ENCODE results near the gene AUNIP. TPM values are rescaled to one million over a fixed set of nuclear protein-coding genes. Genes with fewer than 3 reads are reported as not detected.

AUNIP gene
- total RNA-seq, 1 experiment from 2014 or later: 7.7 TPM

GRCh38 chr1:25800703-25801377, 58.4 kb downstream of the AUNIP start:
- TF ChIP-seq, protein P1, sequence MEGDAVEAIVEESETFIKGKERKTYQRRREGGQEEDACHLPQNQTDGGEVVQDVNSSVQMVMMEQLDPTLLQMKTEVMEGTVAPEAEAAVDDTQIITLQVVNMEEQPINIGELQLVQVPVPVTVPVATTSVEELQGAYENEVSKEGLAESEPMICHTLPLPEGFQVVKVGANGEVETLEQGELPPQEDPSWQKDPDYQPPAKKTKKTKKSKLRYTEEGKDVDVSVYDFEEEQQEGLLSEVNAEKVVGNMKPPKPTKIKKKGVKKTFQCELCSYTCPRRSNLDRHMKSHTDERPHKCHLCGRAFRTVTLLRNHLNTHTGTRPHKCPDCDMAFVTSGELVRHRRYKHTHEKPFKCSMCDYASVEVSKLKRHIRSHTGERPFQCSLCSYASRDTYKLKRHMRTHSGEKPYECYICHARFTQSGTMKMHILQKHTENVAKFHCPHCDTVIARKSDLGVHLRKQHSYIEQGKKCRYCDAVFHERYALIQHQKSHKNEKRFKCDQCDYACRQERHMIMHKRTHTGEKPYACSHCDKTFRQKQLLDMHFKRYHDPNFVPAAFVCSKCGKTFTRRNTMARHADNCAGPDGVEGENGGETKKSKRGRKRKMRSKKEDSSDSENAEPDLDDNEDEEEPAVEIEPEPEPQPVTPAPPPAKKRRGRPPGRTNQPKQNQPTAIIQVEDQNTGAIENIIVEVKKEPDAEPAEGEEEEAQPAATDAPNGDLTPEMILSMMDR (IDR thresholded peaks at IDR 0.05; ENCODE audit: unreplicated experiment): no peak

GRCh38 chr1:25799935-25800702, 59.1 kb downstream of the AUNIP start, which contains the start of gene SELENON:
Gene SELENON (plus strand): TSS chr1:25800193. CDS start chr1:25800231, 38 bp downstream.
- Mint-ChIP-seq H3K9me3 (ENCODE audit: low read depth, unreplicated experiment) (no peaks in the 10 kb centered on the region), H3K27me3 (ENCODE audit: unreplicated experiment) (peaks cover 19% of the 10 kb centered on the region), H3K4me3 (ENCODE audit: low read depth, unreplicated experiment) (peak within 1 kb of the TSS; percentile 77), H3K4me1 (ENCODE audit: low read depth, unreplicated experiment) (peaks cover 11% of the 10 kb centered on the region), H3K27ac (ENCODE audit: unreplicated experiment) (no peak within 1 kb of the TSS), H3K36me3 (ENCODE audit: insufficient read depth, unreplicated experiment) (peaks cover 6% of the 10 kb centered on the region)
- CTCF ChIA-PET: interaction anchor here (0.7 kb wide), 1 partner anchor 252 kb away, joined by 4 read pairs; no protein-coding TSS in a partner anchor
- peak; percentile 32 for DNase-seq
- TF ChIP-seq, protein P1 (IDR thresholded peaks at IDR 0.05; ENCODE audit: unreplicated experiment): no peak
- intact Hi-C loops (cut with micrococcal nuclease; ENCODE audit: unreplicated experiment): loop anchor here (5.0 kb wide), 2 partner anchors 188 to 298 kb away; no protein-coding TSS in a partner anchor
- BruUV-seq (replicated peaks): no TSS peak

More at GRCh38 chr1:25800703-25801377, 58.4 kb downstream of the AUNIP start:
- no peaks in the 10 kb centered on the region for H3K9me3 Mint-ChIP-seq (ENCODE audit: low read depth, unreplicated experiment)
- H3K4me3 Mint-ChIP-seq (ENCODE audit: low read depth, unreplicated experiment): peak overlapping the region; percentile 77
- BruUV-seq (replicated peaks): no TSS peak
- H3K27ac Mint-ChIP-seq (ENCODE audit: unreplicated experiment): no peak overlapping the region
- intact Hi-C loops (cut with micrococcal nuclease; ENCODE audit: unreplicated experiment): no loop called here
- H3K4me1 Mint-ChIP-seq (ENCODE audit: low read depth, unreplicated experiment): peaks cover 11% of the 10 kb centered on the region
- CTCF ChIA-PET: interaction anchor here (0.5 kb wide), 1 partner anchor 182 kb away, joined by 4 read pairs; no protein-coding TSS in a partner anchor
- no peak for DNase-seq
- peaks cover 12% of the 10 kb centered on the region for H3K27me3 Mint-ChIP-seq (ENCODE audit: unreplicated experiment)
- H3K36me3 Mint-ChIP-seq (ENCODE audit: insufficient read depth, unreplicated experiment): peaks cover 7% of the 10 kb centered on the region

- TF ChIP-seq, protein P1 (IDR thresholded peaks at IDR 0.05; ENCODE audit: unreplicated experiment): no peak
- intact Hi-C loops (cut with micrococcal nuclease; ENCODE audit: unreplicated experiment): loop anchor here (5.0 kb wide), 2 partner anchors 187 to 297 kb away; no protein-coding TSS in a partner anchor
- DNase-seq: no peak
- Mint-ChIP-seq H3K27ac (ENCODE audit: unreplicated experiment) (no peak overlapping the region), H3K4me1 (ENCODE audit: low read depth, unreplicated experiment) (peaks cover 11% of the 10 kb centered on the region), H3K36me3 (ENCODE audit: insufficient read depth, unreplicated experiment) (peaks cover 6% of the 10 kb centered on the region), H3K9me3 (ENCODE audit: low read depth, unreplicated experiment) (no peaks in the 10 kb centered on the region), H3K4me3 (ENCODE audit: low read depth, unreplicated experiment) (peak overlapping the region; percentile 77), H3K27me3 (ENCODE audit: unreplicated experiment) (peaks cover 26% of the 10 kb centered on the region)
- CTCF ChIA-PET: interaction anchor here (0.7 kb wide), 1 partner anchor 252 kb away, joined by 4 read pairs; no protein-coding TSS in a partner anchor
- BruUV-seq (replicated peaks): no TSS peak
Observed at GRCh38 chr1:25799352-25799934, 59.8 kb downstream of the AUNIP start.

DNA sequence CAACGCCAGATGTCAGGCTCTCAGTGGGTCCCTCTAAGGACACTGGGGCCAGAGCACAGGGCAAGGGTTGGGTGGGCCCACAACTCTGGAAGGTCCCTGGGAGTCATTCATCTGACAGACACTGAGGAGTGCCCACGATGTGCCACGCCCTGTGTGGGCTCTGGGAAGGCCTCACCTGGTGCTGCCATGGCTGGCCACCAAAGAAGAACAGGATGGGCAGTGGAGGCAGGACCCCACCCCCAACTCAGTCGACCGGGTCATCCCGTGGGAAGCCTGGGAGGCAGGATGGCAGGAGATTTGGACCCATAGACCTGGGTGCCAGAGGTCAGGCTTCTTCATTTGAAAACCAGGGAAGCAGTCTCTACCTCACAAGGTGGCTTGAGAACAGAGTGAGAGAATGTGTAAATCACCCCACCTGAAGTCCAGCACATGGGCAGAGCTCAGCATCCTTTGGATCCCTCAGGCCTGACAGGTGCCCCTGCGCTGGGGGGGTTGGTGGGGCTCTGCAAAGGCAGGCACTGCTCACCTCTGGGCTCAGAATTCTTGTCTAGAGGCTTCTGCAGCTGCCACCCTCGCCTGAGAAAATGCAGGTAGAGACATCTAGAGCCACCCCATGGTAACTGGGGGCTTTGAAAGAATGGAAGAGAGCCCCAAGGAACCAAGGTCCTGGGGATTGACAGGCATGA, 60.4 kb downstream of the AUNIP start:
- intact Hi-C loops (cut with micrococcal nuclease; ENCODE audit: unreplicated experiment): loop anchor here (5.0 kb wide), 2 partner anchors 187 to 297 kb away; no protein-coding TSS in a partner anchor
- no peak overlapping the region for H3K27ac Mint-ChIP-seq (ENCODE audit: unreplicated experiment)
- H3K9me3 Mint-ChIP-seq (ENCODE audit: low read depth, unreplicated experiment): no peaks in the 10 kb centered on the region
- peak overlapping the region; percentile 77 for H3K4me3 Mint-ChIP-seq (ENCODE audit: low read depth, unreplicated experiment)
- CTCF ChIA-PET: interaction anchor here (1.2 kb wide), 1 partner anchor 190 kb away, joined by 4 read pairs; no protein-coding TSS in a partner anchor
- H3K27me3 Mint-ChIP-seq (ENCODE audit: unreplicated experiment): peaks cover 32% of the 10 kb centered on the region
- no TSS peak for BruUV-seq (replicated peaks)
- no peak for DNase-seq
- peaks cover 6% of the 10 kb centered on the region for H3K36me3 Mint-ChIP-seq (ENCODE audit: insufficient read depth, unreplicated experiment)
- H3K4me1 Mint-ChIP-seq (ENCODE audit: low read depth, unreplicated experiment): peaks cover 11% of the 10 kb centered on the region
- TF ChIP-seq, protein P1 (IDR thresholded peaks at IDR 0.05; ENCODE audit: unreplicated experiment): no peak
